Stimulated activated CD4-positive, alpha-beta T cell treated with anti-CD3 and anti-CD28 coated beads, Interleukin-15, amount 100 ng/mL, for 48 hours (primary cell): ENCODE results near the gene IQCH.
"Not testable (repeated sequence)": the region's sequence is repeated elsewhere in the genome, so short reads cannot be mapped to it uniquely, and the experiment has no call there.

Experiments
- DNase-seq, 2 donors: peaks; one replicate each; pipeline ENCODE4 v3.0.0-alpha.2; 2020; ENCODE audit warnings: low read depth in 2 of 2

IQCH gene

GRCh38 chr15:67246606-67247005 is 8.0 kb upstream of the IQCH start:
- DNase-seq: not testable (repeated sequence)

- no peak for DNase-seq
Measured at GRCh38 chr15:67248011-67248505, 6.5 kb upstream of the IQCH start.

GRCh38 chr15:67249830-67250229 is 4.8 kb upstream of the IQCH start:
- no peak for DNase-seq

GRCh38 chr15:67251318-67251717 is 3.3 kb upstream of the IQCH start:
- DNase-seq: no peak

- DNase-seq: no peak
Measured at GRCh38 chr15:67253101-67253500, 1.5 kb upstream of the IQCH start.

- DNase-seq: no peak
Measured at GRCh38 chr15:67253549-67254237, 893 bp upstream of the IQCH start.

- DNase-seq: no peak
Measured at GRCh38 chr15:67256051-67256450, 1.5 kb downstream of the IQCH start.

- not testable (repeated sequence) for DNase-seq
Measured at GRCh38 chr15:67258412-67258811, 3.8 kb downstream of the IQCH start.

GRCh38 chr15:67259379-67259778 is 4.8 kb downstream of the IQCH start:
- DNase-seq: no peak

GRCh38 chr15:67259806-67260205 is 5.2 kb downstream of the IQCH start:
- no peak for DNase-seq

GRCh38 chr15:67266870-67267269 is 12.3 kb downstream of the IQCH start:
- no peak for DNase-seq

- DNase-seq: no peak
Measured at GRCh38 chr15:67267440-67267839, 12.9 kb downstream of the IQCH start.

- DNase-seq: no peak
Measured at GRCh38 chr15:67267951-67268941, 13.7 kb downstream of the IQCH start.

GRCh38 chr15:67274236-67274635 is 19.6 kb downstream of the IQCH start:
- no peak for DNase-seq

GRCh38 chr15:67276666-67277065 is 22.1 kb downstream of the IQCH start:
- DNase-seq: no peak

GRCh38 chr15:67280217-67280616 is 25.6 kb downstream of the IQCH start:
- DNase-seq: no peak

GRCh38 chr15:67281714-67282113 is 27.1 kb downstream of the IQCH start:
- no peak for DNase-seq

GRCh38 chr15:67285625-67286024 is 31.0 kb downstream of the IQCH start:
- not testable (repeated sequence) for DNase-seq

GRCh38 chr15:67286400-67286799 is 31.8 kb downstream of the IQCH start:
- not testable (repeated sequence) for DNase-seq

GRCh38 chr15:67290319-67290718 is 35.7 kb downstream of the IQCH start:
- no peak for DNase-seq

- DNase-seq: no peak
Measured at GRCh38 chr15:67296188-67296587, 41.6 kb downstream of the IQCH start.

- no peak for DNase-seq
Measured at GRCh38 chr15:67296684-67297083, 42.1 kb downstream of the IQCH start.
